Liver (tissue), 9 donors: ENCODE results near the gene CDH23. TPM values are rescaled to one million over a fixed set of nuclear protein-coding genes. Genes with fewer than 3 reads are reported as not detected.

ENCODE experiments used
- DNase-seq: peaks from one replicate; pipeline ENCODE4 v3.0.0-alpha.2; 2017; ENCODE audit warnings: low spot score
- H3K27ac ChIP-seq, 2 donors: one replicate each; pipeline ENCODE4 v1.7.0; 2013; ENCODE audit warnings: inconsistent platforms in 2 of 2, low read length in 2 of 2, control low read depth in 1 of 2, low read depth in 1 of 2, mild to moderate bottlenecking in 1 of 2
- H3K27me3 ChIP-seq, 4 donors: one replicate each; pipeline versions ENCODE4 v1.6.1 to v1.7.0; 2013; ENCODE audit warnings: low read length in 3 of 4, inconsistent platforms in 1 of 4, mild to moderate bottlenecking in 1 of 4, moderate library complexity in 1 of 4; ENCODE audit not compliant: control insufficient read depth in 4 of 4, insufficient read depth in 4 of 4
- H3K36me3 ChIP-seq, 4 donors: one replicate each; pipeline versions ENCODE4 v1.6.1 to v1.7.0; 2013; ENCODE audit warnings: low read length in 3 of 4, mild to moderate bottlenecking in 3 of 4, low read depth in 1 of 4, moderate library complexity in 1 of 4; ENCODE audit not compliant: control insufficient read depth in 4 of 4, insufficient read depth in 3 of 4
- H3K4me1 ChIP-seq, 4 donors: one replicate each; pipeline versions ENCODE4 v1.6.1 to v1.7.0; 2013; ENCODE audit warnings: low read length in 3 of 4, mild to moderate bottlenecking in 3 of 4, moderate library complexity in 1 of 4; ENCODE audit not compliant: control insufficient read depth in 4 of 4, insufficient read depth in 4 of 4
- H3K4me3 ChIP-seq, 3 donors: one replicate each; pipeline versions ENCODE4 v1.6.1 to v1.7.0; 2013; ENCODE audit warnings: low read length in 3 of 3, control low read depth in 1 of 3, low read depth in 1 of 3, mild to moderate bottlenecking in 1 of 3
- H3K9ac ChIP-seq, 2 donors: one replicate each; pipeline ENCODE4 v1.7.0; 2013; ENCODE audit warnings: low read length in 2 of 2, mild to moderate bottlenecking in 2 of 2, moderate library complexity in 2 of 2, control low read depth in 1 of 2, low read depth in 1 of 2
- H3K9me3 ChIP-seq, 4 donors: one replicate each; pipeline versions ENCODE4 v1.6.1 to v1.7.0; 2013; ENCODE audit warnings: low read length in 3 of 4; ENCODE audit not compliant: control insufficient read depth in 4 of 4
- FOXA1 ChIP-seq: IDR thresholded peaks from 2 replicates; pipeline ENCODE4 v1.6.1; 2016; ENCODE audit warnings: antibody characterized with exemption
- GABPA ChIP-seq, 2 donors: IDR thresholded peaks in 1 of 2; conservative IDR thresholded peaks in 1 of 2; 2 replicates each; pipeline ENCODE4 v1.6.1; 2016; ENCODE audit warnings: antibody characterized with exemption in 2 of 2, mild to moderate bottlenecking in 1 of 2, moderate library complexity in 1 of 2
- HNF4A ChIP-seq, 2 donors: conservative IDR thresholded peaks; 2 replicates each; pipeline ENCODE4 v1.6.1; 2016; ENCODE audit warnings: antibody characterized with exemption in 2 of 2, mild to moderate bottlenecking in 2 of 2
- HNF4G ChIP-seq: IDR thresholded peaks from 2 replicates; pipeline ENCODE4 v1.6.1; 2016; ENCODE audit warnings: antibody characterized with exemption
- NR2F2 ChIP-seq: IDR thresholded peaks from 2 replicates; pipeline ENCODE4 v1.6.1; 2016; ENCODE audit warnings: antibody characterized with exemption
- RAD21 ChIP-seq, 2 donors: IDR thresholded peaks; 2 replicates each; pipeline ENCODE4 v1.6.1; 2016; ENCODE audit warnings: antibody characterized with exemption in 2 of 2, mild to moderate bottlenecking in 2 of 2
- RXRA ChIP-seq, 2 donors: IDR thresholded peaks; 2 replicates each; pipeline ENCODE4 v1.6.1; 2017 to 2018; ENCODE audit warnings: antibody characterized with exemption in 2 of 2, mild to moderate bottlenecking in 1 of 2
- SP1 ChIP-seq: IDR thresholded peaks from 2 replicates; pipeline ENCODE4 v1.6.1; 2018; ENCODE audit warnings: antibody characterized with exemption, mild to moderate bottlenecking
- TAF1 ChIP-seq: conservative IDR thresholded peaks from 2 replicates; pipeline ENCODE4 v1.6.1; 2016; ENCODE audit warnings: antibody characterized with exemption, mild to moderate bottlenecking
- YY1 ChIP-seq: IDR thresholded peaks from 2 replicates; pipeline ENCODE4 v1.6.1; 2016; ENCODE audit warnings: antibody characterized with exemption, mild to moderate bottlenecking
- WGBS: extraction: QIAGEN DNeasy Blood & Tissue Kit; methylation state at CpG from one replicate; pipeline ENCODE4 v1.1.7; 2013; 5-methylcytosine and 5-hydroxymethylcytosine counted together
- polyA plus RNA-seq, 2 donors: library from polyadenylated mRNA; stranded (reverse) in 1 of 2; unstranded in 1 of 2; fragments of 200-250 nt in 1 of 2; fragments of >200 nt in 1 of 2; fragmentation: Nextera tagmentation in 1 of 2; extraction: Ambion mirVana in 1 of 2; gene quantifications; one replicate each; pipeline versions ENCODE4 v1.2.1 to v1.2.3, GENCODE V29; 2013 to 2015
- total RNA-seq, 2 donors: library from RNA; depleted of rRNA; stranded (reverse); fragments of >200 nt; gene quantifications; one replicate each; pipeline ENCODE4 v1.2.3, GENCODE V29; 2014
- TF ChIP-seq, protein P1 (sequence below): IDR thresholded peaks from 2 replicates; pipeline ENCODE4 v1.6.1; 2016; ENCODE audit warnings: antibody characterized with exemption
- TF ChIP-seq, protein P2 (sequence below): IDR thresholded peaks from 2 replicates; pipeline ENCODE4 v1.6.1; 2016; ENCODE audit warnings: antibody characterized with exemption, mild to moderate bottlenecking
- TF ChIP-seq, protein P3 (sequence below): IDR thresholded peaks from 2 replicates; pipeline ENCODE4 v1.6.1; 2016; ENCODE audit warnings: antibody characterized with exemption
- donor health status: healthy.
- donor health status: healthy.
- donor health status: healthy.
- donor health status: healthy.
- donor health status: healthy.

The CDH23 gene
- total and polyA plus RNA-seq, 4 donors, result 1.5 to 4.7 (median 3.4) TPM

GRCh38 chr10:71854031-71854430 lies 457.3 kb downstream of the CDH23 start:
- Histone ChIP-seq H3K27ac (no peak overlapping the region), H3K4me3 (no peak overlapping the region), H3K36me3 (no peaks in the 10 kb centered on the region), H3K9me3 (no peaks in the 10 kb centered on the region), H3K4me1 (peaks cover 3 to 12% (median 6%) of the 10 kb centered on the region in 4 donors), H3K9ac (no peak overlapping the region), H3K27me3 (no peaks in the 10 kb centered on the region)
- DNase-seq, result no peak
- TF ChIP-seq RAD21 (IDR thresholded peaks at IDR 0.05) (no peak), FOXA1 (no peak), TAF1 (no peak)
- TF ChIP-seq, protein P1, sequence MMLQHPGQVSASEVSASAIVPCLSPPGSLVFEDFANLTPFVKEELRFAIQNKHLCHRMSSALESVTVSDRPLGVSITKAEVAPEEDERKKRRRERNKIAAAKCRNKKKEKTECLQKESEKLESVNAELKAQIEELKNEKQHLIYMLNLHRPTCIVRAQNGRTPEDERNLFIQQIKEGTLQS, result no peak
- WGBS, result 77% methylated on average over 5 of the region's 5 CpGs

DNA sequence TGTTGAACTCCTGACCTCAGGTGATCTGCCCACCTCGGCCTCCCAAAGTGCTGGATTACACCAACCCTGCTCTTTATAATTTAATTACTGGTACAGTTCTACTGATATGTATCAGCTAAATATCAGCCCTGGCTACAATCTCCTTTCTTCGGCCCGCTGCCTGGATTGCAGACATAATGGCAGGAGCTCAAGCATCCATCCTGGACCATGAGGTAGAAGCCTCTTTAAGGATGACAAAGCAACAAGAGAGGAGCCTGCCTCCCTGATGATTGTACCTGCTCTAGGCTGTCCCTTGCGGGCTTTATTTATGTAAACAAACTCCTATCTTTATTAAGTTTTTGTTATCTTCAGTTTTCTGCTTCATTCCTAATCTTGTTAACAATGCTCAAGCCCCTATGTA lies 459.9 kb downstream of the CDH23 start:
- WGBS, result 96% methylated on average over 4 of the region's 4 CpGs
- H3K4me1 ChIP-seq, result peaks cover 0 to 3% (median 1%) of the 10 kb centered on the region in 4 donors

GRCh38 chr10:71857934-71858890 lies 461.5 kb downstream of the CDH23 start:
- DNase-seq, result no peak
- H3K9ac ChIP-seq, result no peak overlapping the region
- H3K36me3 ChIP-seq, result no peaks in the 10 kb centered on the region
- no peak overlapping the region for H3K4me3 ChIP-seq
- no peak overlapping the region for H3K27ac ChIP-seq
- no peak for TF ChIP-seq SP1
- TF ChIP-seq, protein P1, result no peak
- TF ChIP-seq RAD21 (IDR thresholded peaks at IDR 0.05), result no peak
- no peak for TF ChIP-seq HNF4A (conservative IDR thresholded peaks at IDR 0.05)
- no peak for TF ChIP-seq NR2F2
- TF ChIP-seq, protein P2, sequence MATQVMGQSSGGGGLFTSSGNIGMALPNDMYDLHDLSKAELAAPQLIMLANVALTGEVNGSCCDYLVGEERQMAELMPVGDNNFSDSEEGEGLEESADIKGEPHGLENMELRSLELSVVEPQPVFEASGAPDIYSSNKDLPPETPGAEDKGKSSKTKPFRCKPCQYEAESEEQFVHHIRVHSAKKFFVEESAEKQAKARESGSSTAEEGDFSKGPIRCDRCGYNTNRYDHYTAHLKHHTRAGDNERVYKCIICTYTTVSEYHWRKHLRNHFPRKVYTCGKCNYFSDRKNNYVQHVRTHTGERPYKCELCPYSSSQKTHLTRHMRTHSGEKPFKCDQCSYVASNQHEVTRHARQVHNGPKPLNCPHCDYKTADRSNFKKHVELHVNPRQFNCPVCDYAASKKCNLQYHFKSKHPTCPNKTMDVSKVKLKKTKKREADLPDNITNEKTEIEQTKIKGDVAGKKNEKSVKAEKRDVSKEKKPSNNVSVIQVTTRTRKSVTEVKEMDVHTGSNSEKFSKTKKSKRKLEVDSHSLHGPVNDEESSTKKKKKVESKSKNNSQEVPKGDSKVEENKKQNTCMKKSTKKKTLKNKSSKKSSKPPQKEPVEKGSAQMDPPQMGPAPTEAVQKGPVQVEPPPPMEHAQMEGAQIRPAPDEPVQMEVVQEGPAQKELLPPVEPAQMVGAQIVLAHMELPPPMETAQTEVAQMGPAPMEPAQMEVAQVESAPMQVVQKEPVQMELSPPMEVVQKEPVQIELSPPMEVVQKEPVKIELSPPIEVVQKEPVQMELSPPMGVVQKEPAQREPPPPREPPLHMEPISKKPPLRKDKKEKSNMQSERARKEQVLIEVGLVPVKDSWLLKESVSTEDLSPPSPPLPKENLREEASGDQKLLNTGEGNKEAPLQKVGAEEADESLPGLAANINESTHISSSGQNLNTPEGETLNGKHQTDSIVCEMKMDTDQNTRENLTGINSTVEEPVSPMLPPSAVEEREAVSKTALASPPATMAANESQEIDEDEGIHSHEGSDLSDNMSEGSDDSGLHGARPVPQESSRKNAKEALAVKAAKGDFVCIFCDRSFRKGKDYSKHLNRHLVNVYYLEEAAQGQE, result no peak
- no peak for TF ChIP-seq RXRA (IDR thresholded peaks at IDR 0.05)
- no peak for TF ChIP-seq FOXA1
- no peak for TF ChIP-seq YY1
- TF ChIP-seq GABPA (IDR thresholded peaks at IDR 0.05 in 1 of 2, conservative IDR thresholded peaks at IDR 0.05 in 1 of 2), result no peak
- TF ChIP-seq, protein P3, sequence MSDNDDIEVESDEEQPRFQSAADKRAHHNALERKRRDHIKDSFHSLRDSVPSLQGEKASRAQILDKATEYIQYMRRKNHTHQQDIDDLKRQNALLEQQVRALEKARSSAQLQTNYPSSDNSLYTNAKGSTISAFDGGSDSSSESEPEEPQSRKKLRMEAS, result no peak
- no peak for TF ChIP-seq HNF4G
- no peaks in the 10 kb centered on the region for H3K27me3 ChIP-seq
- 91% methylated on average over 12 of the region's 12 CpGs for WGBS
- H3K9me3 ChIP-seq, result no peaks in the 10 kb centered on the region
- peaks cover 0 to 2% (median 1%) of the 10 kb centered on the region in 4 donors for H3K4me1 ChIP-seq

More for the DNA sequence above, 459.9 kb downstream of the CDH23 start:
- Histone ChIP-seq H3K27ac (no peak overlapping the region), H3K9ac (no peak overlapping the region), H3K4me3 (no peak overlapping the region), H3K27me3 (no peaks in the 10 kb centered on the region), H3K36me3 (no peaks in the 10 kb centered on the region), H3K9me3 (no peaks in the 10 kb centered on the region)
- no peak for DNase-seq
- TF ChIP-seq YY1 (no peak), TAF1 (no peak), HNF4A (conservative IDR thresholded peaks at IDR 0.05) (no peak), SP1 (no peak), RAD21 (IDR thresholded peaks at IDR 0.05) (no peak), GABPA (IDR thresholded peaks at IDR 0.05 in 1 of 2, conservative IDR thresholded peaks at IDR 0.05 in 1 of 2) (no peak), FOXA1 (no peak)
